ENCODE data around the gene SENP8.

The SENP8 gene

GRCh38 chr15:72160696-72161245 is 42.6 kb downstream of the SENP8 start:
- TF ChIP-seq OSR1 (CRISPR knock-in tag; IDR thresholded peaks at IDR 0.05) (no peak), ESRRG (CRISPR knock-in tag; IDR thresholded peaks at IDR 0.05) (no peak), TCF4 (CRISPR knock-in tag; IDR thresholded peaks at IDR 0.05; ENCODE audit: borderline replicate concordance) (no peak), ZNF8 (CRISPR knock-in tag; IDR thresholded peaks at IDR 0.05) (no peak), ARNTL (CRISPR knock-in tag; IDR thresholded peaks at IDR 0.05; ENCODE audit: borderline replicate concordance, low read depth) (no peak), PPARA (CRISPR knock-in tag; IDR thresholded peaks at IDR 0.05; ENCODE audit: borderline replicate concordance) (no peak), TSHZ2 (CRISPR knock-in tag; IDR thresholded peaks at IDR 0.05) (no peak), RARB (CRISPR knock-in tag; IDR thresholded peaks at IDR 0.05) (no peak), ZNF70 (CRISPR knock-in tag; IDR thresholded peaks at IDR 0.05) (no peak), SNAI2 (CRISPR knock-in tag; IDR thresholded peaks at IDR 0.05) (no peak), PATZ1 (CRISPR knock-in tag; IDR thresholded peaks at IDR 0.05; ENCODE audit: borderline replicate concordance) (no peak), POU6F1 (CRISPR knock-in tag; IDR thresholded peaks at IDR 0.05; ENCODE audit: borderline replicate concordance, low read depth) (no peak), ZC3H10 (CRISPR knock-in tag; IDR thresholded peaks at IDR 0.05) (no peak), ZNF565 (CRISPR knock-in tag; conservative IDR thresholded peaks at IDR 0.05; ENCODE audit: low read depth) (no peak), TOX (CRISPR knock-in tag; IDR thresholded peaks at IDR 0.05; ENCODE audit: borderline replicate concordance) (no peak), ZFP3 (CRISPR knock-in tag; IDR thresholded peaks at IDR 0.05) (no peak)
- TF ChIP-seq, protein P1, sequence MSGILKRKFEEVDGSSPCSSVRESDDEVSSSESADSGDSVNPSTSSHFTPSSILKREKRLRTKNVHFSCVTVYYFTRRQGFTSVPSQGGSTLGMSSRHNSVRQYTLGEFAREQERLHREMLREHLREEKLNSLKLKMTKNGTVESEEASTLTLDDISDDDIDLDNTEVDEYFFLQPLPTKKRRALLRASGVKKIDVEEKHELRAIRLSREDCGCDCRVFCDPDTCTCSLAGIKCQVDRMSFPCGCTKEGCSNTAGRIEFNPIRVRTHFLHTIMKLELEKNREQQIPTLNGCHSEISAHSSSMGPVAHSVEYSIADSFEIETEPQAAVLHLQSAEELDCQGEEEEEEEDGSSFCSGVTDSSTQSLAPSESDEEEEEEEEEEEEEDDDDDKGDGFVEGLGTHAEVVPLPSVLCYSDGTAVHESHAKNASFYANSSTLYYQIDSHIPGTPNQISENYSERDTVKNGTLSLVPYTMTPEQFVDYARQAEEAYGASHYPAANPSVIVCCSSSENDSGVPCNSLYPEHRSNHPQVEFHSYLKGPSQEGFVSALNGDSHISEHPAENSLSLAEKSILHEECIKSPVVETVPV (CRISPR knock-in tag; IDR thresholded peaks at IDR 0.05) = no peak
- no peak for ATAC-seq

DNA sequence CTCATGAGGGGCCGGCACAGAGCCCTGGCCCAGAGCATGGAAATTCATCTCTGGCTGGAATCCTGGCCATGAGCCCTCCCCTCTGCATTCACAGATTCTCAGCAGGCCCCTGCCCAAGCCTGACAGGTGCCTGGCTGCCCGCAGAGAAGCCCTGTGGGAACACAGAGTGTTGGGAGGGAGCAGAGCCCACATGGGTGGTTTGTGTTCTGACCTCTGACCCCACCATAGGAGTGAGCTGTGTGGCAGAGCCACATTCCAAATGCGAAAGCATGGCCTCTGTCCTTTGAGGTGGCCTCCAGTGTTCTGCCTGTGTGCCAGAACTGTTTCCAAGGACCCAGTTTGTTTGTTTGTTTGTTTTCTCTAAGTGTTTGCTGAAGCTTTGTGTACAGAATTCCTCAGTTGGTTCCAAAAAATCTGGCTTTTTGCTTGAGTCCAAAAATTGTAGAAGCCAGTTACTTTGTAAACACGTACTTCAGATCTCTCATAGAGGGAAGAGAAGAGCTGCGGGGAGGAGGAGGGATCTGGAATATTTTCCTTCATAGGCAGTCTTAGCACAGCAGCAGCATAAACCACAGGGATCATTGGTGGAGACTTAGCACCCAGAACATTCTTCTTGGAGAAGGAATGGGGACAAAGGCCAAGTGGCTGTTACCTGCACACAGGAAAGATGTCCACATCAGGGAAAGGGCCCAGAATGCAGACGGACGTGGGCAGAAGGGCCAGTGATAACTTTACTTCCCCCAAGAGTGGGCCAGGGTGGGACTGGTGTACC is 43.3 kb downstream of the SENP8 start:
- no peak for TF ChIP-seq TOX (CRISPR knock-in tag; IDR thresholded peaks at IDR 0.05; ENCODE audit: borderline replicate concordance)
- TF ChIP-seq BACH2 (CRISPR knock-in tag; IDR thresholded peaks at IDR 0.05; ENCODE audit: borderline replicate concordance) = no peak
- no peak for TF ChIP-seq ZNF70 (CRISPR knock-in tag; IDR thresholded peaks at IDR 0.05)
- ATAC-seq = no peak

DNA sequence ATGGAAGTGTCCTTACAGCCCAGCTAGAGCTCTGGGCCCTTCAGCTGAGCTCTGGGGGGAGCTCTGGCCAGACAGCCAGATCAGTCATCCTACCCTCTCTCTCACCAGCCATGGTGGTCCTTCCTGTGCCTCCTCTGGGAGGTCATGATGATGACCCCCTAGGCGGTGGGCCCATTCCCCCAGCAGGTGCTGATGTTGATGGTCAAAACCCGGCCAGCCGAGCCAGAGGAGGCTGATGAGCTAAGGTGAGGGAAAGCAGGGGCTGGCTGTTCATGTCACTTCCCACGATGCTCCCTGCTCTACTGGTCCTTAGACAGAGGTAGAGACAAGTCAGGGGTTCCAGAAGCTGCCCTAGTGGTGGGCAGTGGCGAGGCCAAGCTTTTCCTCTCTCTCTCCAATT is 44.4 kb downstream of the SENP8 start:
- TF ChIP-seq PATZ1 (CRISPR knock-in tag; IDR thresholded peaks at IDR 0.05; ENCODE audit: borderline replicate concordance) = no peak
- no peak for TF ChIP-seq POU6F1 (CRISPR knock-in tag; IDR thresholded peaks at IDR 0.05; ENCODE audit: borderline replicate concordance, low read depth)
- no peak for ATAC-seq
